Measurements from ENCODE around the gene SDHAF1. TPM values are rescaled to one million over a fixed set of nuclear protein-coding genes. Genes with fewer than 3 reads are reported as not detected.
A peak's percentile ranks its signal among the peaks of the same experiment; 100 is the strongest.

SDHAF1 gene
- total RNA-seq, 2 donors from 2014 or later: 25.2 to 31.6 TPM

- H3K4me1 ChIP-seq: no peaks in the 10 kb centered on the region
- no peaks in the 10 kb centered on the region for H3K9me3 ChIP-seq
- H3K27me3 ChIP-seq: peaks cover 14% of the 10 kb centered on the region
- H3K9ac ChIP-seq (ENCODE audit: low read depth in 2 of 2, low read length in 2 of 2): no peak overlapping the region
- H3K27ac ChIP-seq: no peak overlapping the region
- intact Hi-C loops (cut with DNase I): no loop called here
- no peak overlapping the region for H3K4me3 ChIP-seq
- DNase-seq: no peak
- no peak for TF ChIP-seq CTCF (IDR thresholded peaks at IDR 0.05)
- H3K36me3 ChIP-seq: no peaks in the 10 kb centered on the region
Observed at GRCh38 chr19:35958660-35959039, 36.3 kb upstream of the SDHAF1 start.

GRCh38 chr19:35959040-35959967 lies 35.7 kb upstream of the SDHAF1 start:
- H3K4me1 ChIP-seq: no peaks in the 10 kb centered on the region
- TF ChIP-seq CTCF (IDR thresholded peaks at IDR 0.05): no peak
- peak overlapping the region; percentile 23 for H3K4me3 ChIP-seq
- H3K27ac ChIP-seq: no peak overlapping the region
- no peak for DNase-seq
- H3K27me3 ChIP-seq: peaks cover 14% of the 10 kb centered on the region
- H3K36me3 ChIP-seq: no peaks in the 10 kb centered on the region
- H3K9me3 ChIP-seq: no peaks in the 10 kb centered on the region
- peak overlapping the region in 1 of 2 donors; percentile 12 for H3K9ac ChIP-seq (ENCODE audit: low read depth in 2 of 2, low read length in 2 of 2)
- intact Hi-C loops (cut with DNase I): no loop called here

GRCh38 chr19:35959968-35960320 lies 35.0 kb upstream of the SDHAF1 start:
- Histone ChIP-seq H3K36me3 (no peaks in the 10 kb centered on the region), H3K9me3 (no peaks in the 10 kb centered on the region), H3K9ac (ENCODE audit: low read depth in 2 of 2, low read length in 2 of 2) (no peak overlapping the region), H3K4me3 (no peak overlapping the region), H3K27me3 (peaks cover 14% of the 10 kb centered on the region), H3K27ac (no peak overlapping the region), H3K4me1 (no peaks in the 10 kb centered on the region)
- intact Hi-C loops (cut with DNase I): no loop called here
- no peak for DNase-seq
- TF ChIP-seq CTCF (IDR thresholded peaks at IDR 0.05): no peak

GRCh38 chr19:35960432-35960972 lies 34.5 kb upstream of the SDHAF1 start:
- Histone ChIP-seq H3K9ac (ENCODE audit: low read depth in 2 of 2, low read length in 2 of 2) (no peak overlapping the region), H3K9me3 (no peaks in the 10 kb centered on the region), H3K4me3 (no peak overlapping the region), H3K27me3 (peaks cover 14% of the 10 kb centered on the region), H3K36me3 (no peaks in the 10 kb centered on the region), H3K4me1 (no peaks in the 10 kb centered on the region), H3K27ac (no peak overlapping the region)
- TF ChIP-seq CTCF (IDR thresholded peaks at IDR 0.05): no peak
- intact Hi-C loops (cut with DNase I): no loop called here
- no peak for DNase-seq

- intact Hi-C loops (cut with DNase I): no loop called here
- Histone ChIP-seq H3K27ac (no peak overlapping the region), H3K27me3 (peaks cover 14% of the 10 kb centered on the region), H3K9me3 (no peaks in the 10 kb centered on the region), H3K4me1 (no peaks in the 10 kb centered on the region), H3K36me3 (no peaks in the 10 kb centered on the region), H3K9ac (ENCODE audit: low read depth in 2 of 2, low read length in 2 of 2) (no peak overlapping the region), H3K4me3 (no peak overlapping the region)
- DNase-seq: no peak
- TF ChIP-seq CTCF (IDR thresholded peaks at IDR 0.05): no peak
Observed at GRCh38 chr19:35963514-35963913, 31.5 kb upstream of the SDHAF1 start.
